ENCODE data around the gene IFI30.
A peak's percentile ranks its signal among the peaks of the same experiment; 100 is the strongest.

IFI30 gene

DNA sequence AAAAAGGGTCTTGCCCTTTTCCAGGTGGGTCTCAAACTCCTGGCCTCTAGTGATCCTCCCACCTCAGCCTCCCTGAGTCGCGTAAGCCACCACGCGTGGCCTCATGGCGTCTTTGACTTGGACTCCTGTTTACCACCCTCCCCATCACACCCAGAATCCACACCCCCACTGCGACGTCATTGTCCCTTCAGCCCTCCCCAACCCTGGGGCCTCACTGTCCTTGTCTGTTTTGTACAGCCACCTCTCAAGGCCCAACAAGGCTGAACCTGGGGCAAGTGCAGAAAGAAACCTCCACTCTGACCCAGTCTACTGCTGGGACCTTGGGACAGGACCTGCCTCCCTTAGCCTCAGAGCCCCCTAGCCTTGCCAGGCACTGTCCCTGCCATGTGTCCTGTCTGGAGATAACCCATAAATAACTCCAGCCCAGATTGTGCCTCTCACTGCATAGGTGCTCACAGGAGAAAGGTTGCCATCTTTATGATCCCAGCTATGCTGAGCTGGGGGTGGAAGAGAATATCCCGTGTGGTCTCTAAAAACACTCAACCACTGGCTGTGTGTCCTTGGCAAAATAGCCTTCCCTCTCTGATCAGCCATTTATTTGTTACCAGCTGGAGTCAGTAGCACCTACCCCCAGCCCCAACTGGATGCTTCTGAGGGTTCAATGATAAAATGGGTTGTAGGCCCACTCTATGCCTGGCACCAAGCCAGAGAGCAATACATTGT lies 1.8 kb upstream of the IFI30 start:
- DNase-seq, result peak; percentile 20

DNA sequence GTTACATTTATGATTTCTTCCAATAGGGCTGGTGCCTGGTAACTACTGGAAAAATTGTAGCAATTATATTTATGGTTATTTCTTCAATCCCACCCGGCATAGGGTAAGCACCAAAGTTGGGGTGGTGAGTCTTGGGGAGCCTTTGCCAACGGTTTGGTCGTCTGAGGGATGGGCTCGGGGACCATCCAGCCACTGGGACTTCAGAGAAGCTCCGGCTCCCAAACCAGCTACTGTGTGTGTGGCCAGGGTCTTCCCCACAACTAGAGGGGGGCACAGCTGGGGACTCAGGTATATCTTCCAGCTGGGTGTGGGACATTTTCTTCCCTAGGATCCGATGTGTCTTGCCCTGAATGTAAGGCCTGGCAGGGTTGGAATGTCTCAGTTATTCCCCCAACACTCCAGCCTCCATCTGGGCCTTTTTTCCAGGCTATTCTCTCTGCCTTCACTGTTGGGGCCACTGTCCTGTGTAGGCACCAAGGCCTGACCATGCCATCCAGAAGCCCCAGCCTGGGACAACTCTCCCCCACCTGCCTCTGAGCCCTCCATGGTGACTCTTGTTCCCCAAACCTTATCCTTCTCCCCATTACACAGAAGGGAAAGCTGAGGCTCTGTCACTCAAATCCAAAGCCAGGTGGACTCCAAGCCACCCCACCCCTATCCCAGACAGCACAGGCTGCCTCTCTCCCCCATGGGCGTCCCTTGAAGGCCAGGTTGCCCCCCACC lies 1.1 kb upstream of the IFI30 start:
- no peak for DNase-seq

DNA sequence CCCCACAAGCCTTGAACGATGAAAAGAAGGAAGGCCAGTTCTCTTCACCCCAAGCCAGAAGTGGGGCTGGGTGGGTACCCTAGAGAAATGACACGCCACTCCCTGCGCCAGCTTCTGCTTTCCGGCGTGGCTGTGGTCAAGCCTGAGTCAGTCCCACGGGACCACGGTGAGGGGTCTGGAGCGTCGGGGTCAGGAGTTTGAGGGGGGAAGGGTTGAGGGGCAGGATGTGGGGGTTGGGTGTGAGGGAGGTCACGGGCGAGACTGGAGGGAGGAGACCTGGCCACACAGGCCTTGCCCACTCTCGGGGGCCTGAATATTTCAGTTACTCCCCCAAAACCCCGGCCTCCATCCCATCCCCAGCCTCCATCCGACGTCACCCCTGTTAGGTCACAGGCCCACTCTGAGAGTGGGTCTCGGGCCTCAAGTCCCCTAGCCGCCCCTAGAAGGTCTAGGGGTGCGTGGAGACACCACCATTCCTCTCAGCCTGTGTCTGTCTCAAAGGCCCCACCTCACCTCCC lies 500 bp upstream of the IFI30 start:
- DNase-seq, result peak; percentile 36

DNA sequence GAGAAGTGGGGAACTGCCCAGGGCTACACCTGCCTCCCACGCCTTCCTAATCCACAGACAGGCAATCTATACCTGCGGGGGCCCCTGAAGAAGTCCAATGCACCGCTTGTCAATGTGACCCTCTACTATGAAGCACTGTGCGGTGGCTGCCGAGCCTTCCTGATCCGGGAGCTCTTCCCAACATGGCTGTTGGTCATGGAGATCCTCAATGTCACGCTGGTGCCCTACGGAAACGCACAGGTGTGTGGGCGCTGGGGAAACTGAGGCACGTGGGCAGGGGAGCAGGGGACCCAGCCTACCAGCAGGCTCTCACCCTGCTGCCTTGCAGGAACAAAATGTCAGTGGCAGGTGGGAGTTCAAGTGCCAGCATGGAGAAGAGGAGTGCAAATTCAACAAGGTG lies 1.4 kb downstream of the IFI30 start:
- no peak for DNase-seq

DNA sequence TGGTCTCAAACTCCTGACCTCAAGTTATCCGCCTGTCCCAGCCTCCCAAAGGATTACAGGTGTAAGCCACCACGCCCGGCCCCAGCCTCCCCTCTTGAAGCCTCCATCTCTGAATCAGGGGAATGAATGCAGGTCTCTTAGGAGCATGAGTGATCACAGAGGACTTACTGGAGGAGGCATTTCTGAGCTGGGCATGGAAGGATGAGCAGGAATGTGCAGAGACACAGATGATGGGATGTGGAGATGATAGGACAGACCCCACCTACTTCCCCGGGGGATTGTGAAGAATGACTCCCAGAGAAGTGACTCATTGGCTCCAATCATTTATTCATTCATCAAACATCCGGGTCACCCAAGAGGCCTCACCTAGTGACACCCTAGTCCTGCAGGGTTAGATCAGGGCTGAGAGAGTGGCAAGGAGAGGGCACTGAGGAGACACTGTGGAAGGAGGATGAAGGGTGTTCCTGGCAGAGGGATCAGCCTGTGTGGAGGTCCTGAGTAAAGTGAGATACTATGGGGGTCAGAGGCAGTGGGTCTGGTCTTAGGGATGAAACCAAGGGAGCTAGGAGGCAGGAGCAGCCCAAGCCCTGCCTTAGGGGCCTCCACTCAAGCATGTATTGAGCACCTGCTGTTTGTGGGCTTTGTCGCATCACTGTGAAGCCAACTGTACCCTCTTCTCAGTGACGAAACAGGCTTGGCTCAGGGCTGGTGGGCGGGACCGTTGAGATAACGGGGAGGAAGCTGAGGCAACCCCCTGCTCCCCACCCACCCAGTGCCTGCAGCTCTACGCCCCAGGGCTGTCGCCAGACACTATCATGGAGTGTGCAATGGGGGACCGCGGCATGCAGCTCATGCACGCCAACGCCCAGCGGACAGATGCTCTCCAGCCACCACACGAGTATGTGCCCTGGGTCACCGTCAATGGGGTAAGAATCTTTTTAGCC lies 3.0 kb downstream of the IFI30 start:
- DNase-seq, result no peak

DNA sequence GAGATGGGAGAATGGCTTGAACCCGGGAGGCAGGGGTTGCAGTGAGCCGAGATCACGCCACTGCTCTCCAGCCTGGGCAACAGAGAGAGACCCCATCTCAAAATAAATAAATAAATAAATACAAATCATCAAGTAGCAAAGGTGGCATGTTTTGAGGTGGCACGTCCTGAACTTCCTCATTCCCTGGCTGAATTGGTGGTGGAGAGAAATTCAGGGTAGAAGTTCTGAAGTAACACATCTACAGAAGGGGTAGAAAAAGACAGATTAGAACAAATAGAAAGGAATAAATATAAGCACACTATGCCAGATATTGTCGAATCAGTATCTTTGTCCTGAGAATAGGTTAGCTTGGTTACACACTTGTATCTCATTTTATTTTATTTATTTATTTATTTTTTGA lies 6.3 kb downstream of the IFI30 start:
- no peak for DNase-seq

DNA sequence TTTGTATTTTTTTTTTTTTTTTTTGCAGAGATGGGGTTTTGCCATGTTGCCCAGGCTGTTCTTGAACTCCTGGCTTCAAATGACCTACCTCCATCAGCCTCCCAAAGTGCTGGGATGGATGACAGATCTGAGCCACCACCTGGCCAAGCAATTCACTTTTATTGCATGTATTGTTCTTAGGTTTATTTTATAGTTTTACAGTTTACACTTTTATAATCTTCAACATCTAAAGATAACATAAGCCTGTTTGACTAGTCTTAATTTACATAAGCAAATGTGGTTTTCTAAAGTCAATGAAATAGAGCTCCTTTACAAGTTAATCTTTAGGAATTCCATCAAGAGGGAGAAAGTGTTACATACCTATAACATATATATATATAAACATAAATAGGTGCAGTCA lies 9.9 kb downstream of the IFI30 start:
- DNase-seq, result no peak

DNA sequence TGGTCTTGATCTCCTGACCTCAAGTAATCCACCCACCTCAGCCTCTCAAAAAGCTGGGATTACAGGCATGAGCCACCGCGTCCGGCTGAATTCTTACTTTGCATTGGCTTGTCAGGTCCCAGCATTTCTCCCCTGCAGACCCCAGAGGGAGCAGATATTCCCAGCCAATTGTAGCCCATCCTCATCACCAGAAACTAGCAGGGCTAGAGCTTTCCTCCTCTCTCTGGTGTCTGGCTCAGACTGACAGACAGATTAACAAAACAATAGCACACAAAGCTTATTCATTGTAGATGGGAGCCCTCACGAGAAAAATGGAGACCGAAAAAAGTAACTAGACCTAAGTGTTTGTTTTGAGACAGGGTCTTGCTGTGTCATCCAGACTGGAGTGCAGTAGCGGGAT lies 11.9 kb downstream of the IFI30 start:
- DNase-seq, result no peak

DNA sequence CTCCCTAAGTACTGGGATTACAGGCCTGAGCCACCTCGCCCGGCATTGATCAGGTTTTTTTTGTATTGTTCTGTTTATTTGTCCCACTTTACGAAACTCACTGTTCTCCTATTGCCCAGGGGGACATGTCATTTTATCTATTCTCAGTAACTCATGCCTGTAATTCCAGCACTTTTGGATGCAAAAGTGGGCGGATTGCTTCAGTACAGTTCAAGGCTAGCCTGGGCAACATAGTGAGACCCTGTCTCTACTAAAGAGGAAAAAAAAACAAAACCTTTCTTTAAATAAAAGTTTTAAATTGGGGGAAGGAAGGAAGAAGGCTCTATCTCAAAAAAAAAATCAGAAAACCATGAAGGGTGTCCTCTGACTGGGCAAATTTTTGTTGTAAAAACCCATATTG lies 16.7 kb downstream of the IFI30 start:
- no peak for DNase-seq

DNA sequence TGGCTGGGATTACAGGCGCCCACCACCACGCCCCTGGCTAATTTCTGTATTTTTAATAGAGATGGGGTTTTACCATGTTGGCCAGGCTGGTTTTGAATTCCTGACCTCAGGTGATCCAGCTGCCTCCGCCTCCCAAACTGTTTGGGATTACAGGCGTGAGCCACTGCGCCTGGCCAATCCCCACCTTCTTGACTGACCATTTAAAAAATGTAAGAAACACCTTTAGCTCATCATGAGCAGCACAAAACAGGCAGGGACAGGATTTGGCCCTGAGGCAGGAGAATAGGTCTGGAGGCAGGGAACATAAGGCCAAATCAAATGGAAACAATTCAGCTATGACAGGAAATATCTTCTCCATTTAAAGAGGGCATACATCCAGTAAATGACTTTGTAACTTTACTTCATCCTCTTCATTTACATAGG lies 18.0 kb downstream of the IFI30 start:
- no peak for DNase-seq

DNA sequence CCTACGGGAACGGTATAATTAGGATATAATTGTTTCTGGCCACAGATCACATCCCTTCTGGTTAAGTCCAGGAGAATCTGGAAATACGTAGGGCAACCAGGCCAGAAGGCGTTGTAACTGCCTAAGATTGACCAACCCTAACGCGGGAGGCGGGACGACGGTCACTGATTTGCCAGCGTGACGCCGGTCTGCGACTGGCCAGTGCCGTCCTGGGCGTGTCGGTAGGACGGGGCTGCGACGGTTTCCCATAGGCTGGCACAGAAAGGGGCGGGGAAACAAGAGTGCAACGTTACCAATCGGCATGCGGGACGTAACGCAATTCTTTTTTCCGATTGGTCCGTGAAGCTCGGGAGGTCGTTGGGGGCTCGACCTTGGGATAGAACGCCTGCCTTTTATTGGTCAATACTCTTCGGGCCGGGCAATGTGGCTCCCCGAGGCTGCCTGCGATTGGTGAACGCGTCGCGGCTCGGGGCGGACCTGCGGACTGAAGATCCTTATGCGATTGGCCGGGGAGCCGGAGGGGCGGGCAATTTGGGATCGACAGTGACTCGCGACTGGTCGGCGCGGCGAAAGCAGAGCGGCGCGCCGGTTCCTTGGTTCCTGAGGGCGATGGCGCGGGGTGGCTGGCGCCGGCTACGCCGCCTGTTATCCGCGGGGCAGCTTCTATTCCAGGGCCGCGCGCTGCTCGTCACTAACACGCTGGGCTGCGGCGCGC lies 19.2 kb downstream of the IFI30 start, which contains the start of gene MPV17L2:
Gene MPV17L2 (plus strand): TSS at position 546 of the 715 bp plus-strand sequence. CDS start 64 bp downstream, at position 610.
- DNase-seq, result peak; percentile 100

DNA sequence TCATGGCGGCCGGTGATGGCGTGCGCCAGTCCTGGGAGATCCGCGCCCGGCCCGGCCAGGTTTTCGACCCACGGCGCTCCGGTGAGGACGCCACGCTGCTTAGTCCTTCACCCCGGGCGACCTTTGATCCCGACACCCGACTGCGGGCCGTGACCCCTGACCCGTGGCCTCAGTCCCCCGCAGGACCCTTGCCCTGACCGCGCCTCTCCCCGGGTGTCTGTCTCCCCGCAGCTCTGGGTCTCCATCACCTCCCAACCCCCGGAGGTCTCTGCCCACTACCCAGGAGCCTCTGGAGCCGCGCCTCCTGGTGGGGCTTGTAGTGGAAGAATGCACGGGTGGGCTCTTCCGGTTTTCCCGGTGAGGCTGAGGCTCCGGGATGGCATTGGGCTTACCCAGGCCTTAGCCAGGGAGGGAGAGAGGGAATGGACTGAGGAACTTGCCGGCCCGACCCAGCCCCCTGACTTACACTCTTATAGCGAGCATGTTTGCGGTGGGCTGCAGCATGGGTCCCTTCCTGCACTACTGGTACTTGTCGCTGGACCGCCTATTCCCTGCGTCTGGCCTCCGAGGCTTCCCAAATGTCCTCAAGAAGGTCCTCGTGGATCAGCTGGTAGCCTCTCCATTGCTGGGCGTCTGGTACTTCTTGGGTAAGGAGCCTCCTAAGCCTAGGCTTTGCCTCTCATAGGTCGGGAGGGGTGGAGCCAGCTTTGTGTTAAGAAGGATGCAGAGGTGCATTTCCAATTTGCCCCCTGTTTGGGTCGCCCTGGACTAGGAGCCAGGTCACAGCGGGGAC lies 20.0 kb downstream of the IFI30 start:
- no peak for DNase-seq

DNA sequence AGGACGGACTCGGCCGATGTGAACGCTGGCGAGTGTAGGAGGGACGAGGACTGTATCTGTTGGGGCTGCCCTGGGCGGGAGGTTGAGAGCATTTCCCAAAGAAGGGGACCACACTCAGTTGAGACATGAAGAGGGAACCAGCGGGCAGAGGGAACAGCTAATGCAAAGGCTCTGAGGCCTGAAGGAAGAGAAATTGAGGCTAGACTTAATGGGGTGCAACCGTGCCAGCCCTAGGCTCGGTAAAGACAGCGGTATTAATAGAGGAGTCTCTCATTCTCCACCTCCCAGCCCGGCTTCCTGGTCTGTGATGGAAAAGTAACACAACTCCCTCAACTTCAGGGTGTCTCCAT lies 20.5 kb downstream of the IFI30 start:
- DNase-seq, result no peak

DNA sequence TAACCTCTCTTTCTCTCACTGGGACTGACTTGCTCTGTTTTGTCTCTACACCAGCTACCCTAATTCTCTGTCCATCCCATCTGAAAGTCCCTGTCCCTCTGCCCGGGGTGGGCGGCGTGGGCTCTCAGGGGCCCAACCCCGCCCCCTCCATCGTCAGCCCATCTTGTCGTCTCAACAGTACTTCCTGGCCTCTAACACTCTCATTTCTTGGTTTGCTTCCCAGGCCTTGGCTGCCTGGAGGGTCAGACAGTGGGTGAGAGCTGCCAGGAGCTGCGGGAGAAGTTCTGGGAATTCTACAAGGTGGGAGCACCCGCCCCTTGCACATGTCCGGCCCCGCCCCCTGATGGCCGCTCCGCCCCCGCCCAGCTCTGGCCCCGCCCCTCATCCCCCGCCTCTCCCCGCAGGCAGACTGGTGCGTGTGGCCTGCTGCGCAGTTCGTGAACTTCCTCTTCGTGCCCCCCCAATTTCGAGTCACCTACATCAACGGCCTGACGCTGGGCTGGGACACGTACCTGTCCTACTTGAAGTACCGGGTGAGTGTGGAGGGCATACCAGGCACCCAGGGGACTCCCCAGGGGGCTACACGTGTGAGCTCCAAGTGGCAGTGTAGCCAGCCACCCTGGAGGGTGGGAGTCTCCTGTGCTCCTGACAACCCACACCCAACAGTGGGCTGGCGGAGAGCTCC lies 21.1 kb downstream of the IFI30 start:
- peak; percentile 43 for DNase-seq

DNA sequence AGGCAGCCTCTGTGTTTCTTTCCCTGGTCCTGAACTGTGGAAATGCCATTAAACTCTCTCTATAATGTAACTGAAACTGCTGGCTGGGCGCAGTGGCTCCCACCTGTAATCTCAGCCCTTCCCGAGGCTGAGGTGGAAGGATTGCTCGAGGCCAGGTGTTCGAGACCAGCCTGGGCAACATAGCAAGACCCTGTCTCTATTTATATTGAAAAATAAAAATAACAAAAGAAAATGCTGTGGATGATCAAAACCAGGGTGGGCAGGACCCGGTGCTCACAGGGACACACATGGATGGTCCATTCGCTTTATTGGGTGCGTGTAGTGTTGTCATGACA lies 22.9 kb downstream of the IFI30 start:
- DNase-seq, result no peak

DNA sequence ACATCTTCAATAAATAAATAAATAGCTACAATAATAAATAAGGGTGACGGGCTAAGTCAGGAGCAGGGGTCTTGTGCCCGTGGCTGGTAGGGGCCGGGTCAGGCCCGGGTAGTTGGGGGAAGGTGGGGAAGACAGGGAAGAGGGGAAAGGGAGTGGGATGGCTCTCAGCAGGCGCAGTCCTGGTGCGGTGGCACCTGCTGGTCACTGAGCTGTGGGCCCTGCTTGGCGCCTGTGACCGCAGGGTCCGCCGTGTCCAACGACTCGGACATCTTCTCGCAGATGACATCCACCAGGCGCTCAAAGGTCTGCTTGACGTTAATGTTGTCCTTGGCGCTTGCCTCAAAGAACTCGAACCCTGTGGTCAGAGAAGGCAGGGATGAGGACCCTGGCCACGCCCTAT lies 23.7 kb downstream of the IFI30 start:
- DNase-seq, result no peak

DNA sequence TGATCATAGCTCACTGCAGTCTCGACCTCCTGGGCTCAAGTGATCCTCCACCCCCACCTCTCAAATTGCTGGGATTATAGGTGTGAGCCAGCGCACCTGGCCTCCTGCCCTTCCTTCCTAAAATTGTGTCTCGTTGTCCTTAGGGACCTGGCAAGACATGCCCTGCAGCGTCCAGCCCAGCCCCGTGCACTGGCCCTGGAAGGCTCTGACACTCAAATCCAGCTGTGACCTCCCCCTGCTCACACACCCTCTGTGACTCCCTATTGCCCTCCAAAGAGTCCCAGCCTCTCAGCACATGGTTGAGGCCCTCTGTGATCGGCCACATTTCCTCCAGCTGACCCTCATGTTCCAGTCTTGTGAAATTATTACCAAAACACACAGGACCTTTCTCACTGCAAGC lies 24.3 kb downstream of the IFI30 start:
- DNase-seq, result no peak

DNA sequence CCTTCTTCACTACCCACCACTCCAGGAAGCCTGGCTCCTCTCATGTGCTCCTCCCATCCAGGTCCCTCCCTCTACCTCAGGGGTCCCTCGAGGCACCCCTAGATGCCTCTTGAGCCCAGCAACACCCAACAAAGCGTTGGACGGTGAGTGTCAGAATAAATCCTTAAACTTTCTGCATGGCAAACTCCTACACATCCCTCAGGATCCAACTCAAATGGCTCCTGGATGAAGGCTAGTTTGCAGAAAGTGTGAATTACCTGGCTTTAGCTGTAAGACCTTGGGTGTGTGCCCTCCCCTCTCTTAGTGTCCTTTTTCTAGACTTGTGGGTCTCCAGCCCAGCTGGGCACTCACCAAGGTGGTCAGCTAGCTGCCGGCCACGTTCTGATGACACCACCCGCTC lies 24.8 kb downstream of the IFI30 start:
- no peak for DNase-seq

DNA sequence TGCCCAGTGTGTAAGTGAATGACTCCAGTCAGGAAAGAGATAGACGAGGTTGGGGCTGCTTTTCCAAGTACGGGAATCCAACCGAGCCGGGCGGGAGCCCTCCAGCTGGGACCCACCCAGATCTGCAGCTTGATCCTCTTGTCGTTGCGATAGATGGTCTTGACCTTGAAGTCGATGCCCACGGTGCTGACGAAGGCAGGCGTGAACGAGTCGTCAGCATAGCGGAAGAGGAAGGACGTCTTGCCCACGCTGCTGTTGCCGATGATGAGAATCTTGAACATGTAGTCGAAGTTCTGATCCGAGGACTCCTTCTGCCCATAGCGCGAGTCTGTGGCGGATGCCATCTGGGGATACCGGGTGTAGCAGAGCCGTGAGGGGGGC lies 28.8 kb downstream of the IFI30 start:
- DNase-seq, result no peak

DNA sequence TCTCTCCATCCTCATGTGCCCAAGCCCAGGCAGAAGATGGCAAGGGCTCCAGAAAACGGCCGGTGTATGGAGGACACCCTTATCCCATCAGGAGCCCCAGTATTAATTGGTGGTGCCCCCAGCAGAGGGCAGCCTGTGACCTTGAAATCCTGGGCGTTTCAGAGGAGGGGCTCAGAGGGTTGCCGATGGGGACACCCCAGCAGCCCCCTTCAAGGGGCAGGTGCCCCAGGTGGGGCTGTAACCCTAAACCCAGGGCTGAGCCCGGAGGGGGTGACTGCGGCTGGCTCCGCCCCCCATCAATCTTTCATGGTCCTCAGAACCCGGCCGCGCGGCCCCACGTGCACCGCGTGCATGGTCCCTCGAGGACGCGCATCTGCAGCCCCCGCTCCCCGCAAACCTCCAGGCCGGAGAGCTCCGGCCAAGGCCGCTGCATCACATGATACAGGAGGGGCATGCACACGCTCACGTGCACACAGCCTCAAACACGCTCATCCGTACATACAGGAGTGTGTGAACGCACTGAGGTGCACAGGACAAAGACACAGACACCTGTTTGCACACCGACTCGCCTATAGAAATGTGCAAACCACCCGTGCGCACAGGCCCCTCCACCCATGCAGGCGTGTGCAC lies 29.3 kb downstream of the IFI30 start:
- peak; percentile 36 for DNase-seq

DNA sequence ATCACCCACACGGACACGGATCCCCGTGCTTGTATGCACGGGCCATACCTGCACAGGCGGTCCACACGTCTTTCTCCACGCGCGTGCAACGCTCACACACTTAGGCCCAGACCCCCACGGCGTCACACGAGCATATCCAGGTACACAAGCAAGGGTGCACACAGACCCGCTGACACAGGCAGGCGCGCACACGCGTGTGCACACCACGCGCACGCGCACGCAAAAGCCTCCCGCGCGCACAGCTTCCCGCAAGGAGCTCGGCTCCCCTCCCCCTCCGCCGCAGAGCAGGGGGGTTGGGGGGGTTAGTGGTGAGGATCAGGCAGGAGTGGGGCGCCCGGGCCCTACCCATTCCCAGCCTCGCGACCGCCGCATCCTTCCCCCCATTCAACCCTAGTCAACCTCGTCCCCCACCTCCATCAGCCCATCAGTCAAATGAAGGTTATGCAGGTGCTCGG lies 29.8 kb downstream of the IFI30 start:
- DNase-seq, result peak; percentile 63

Measured in CD4-positive, alpha-beta T cell treated with Interleukin-21 for 1 hour (primary cell).